PFSK-1 (cell line): ENCODE measurements around the gene RMND5A.

ENCODE experiments used
- FOXP2 ChIP-seq: optimal IDR thresholded peaks from 2 replicates; pipeline ENCODE3; 2011; ENCODE audit warnings: borderline replicate concordance, control low read depth, inconsistent platforms; ENCODE audit not compliant: insufficient read depth; ENCODE audit errors: extremely low read length, extremely low read depth
- POLR2AphosphoS5 ChIP-seq: IDR thresholded peaks from 2 replicates; pipeline ENCODE4 v1.6.1; 2012; ENCODE audit warnings: low read depth, mild to moderate bottlenecking, control low read depth, low read length, moderate library complexity
- REST ChIP-seq, 2 experiments: IDR thresholded peaks; 2 replicates each; pipeline versions ENCODE4 v1.6.1 to v1.8.0; 2011 to 2012; ENCODE audit warnings: low read depth in 2 of 2, low read length in 2 of 2, control low read depth in 1 of 2, inconsistent platforms in 1 of 2, mild to moderate bottlenecking in 1 of 2, moderate library complexity in 1 of 2; ENCODE audit not compliant: insufficient read depth in 1 of 2
- SIN3A ChIP-seq: IDR thresholded peaks from 2 replicates; pipeline ENCODE4 v1.6.1; 2012; ENCODE audit warnings: mild to moderate bottlenecking, low read length, moderate library complexity, borderline replicate concordance; ENCODE audit not compliant: insufficient read depth
- TAF1 ChIP-seq: IDR thresholded peaks from 2 replicates; pipeline ENCODE4 v1.6.1; 2012; ENCODE audit warnings: low read length, control low read depth, borderline replicate concordance; ENCODE audit not compliant: insufficient read depth

Gene RMND5A

GRCh38 chr2:86706935-86707334, 13.2 kb upstream of the RMND5A start:
- TF ChIP-seq REST (IDR thresholded peaks at IDR 0.05; ENCODE audit: insufficient read depth in 1 of 2, low read depth in 2 of 2, low read length in 2 of 2), result no peak

GRCh38 chr2:86744152-86744551, 24.1 kb downstream of the RMND5A start:
- TF ChIP-seq SIN3A (no peak), FOXP2 (no peak), POLR2AphosphoS5 (no peak), REST (IDR thresholded peaks at IDR 0.05; ENCODE audit: insufficient read depth in 1 of 2, low read depth in 2 of 2, low read length in 2 of 2) (no peak), TAF1 (no peak)

- TF ChIP-seq REST (IDR thresholded peaks at IDR 0.05; ENCODE audit: insufficient read depth in 1 of 2, low read depth in 2 of 2, low read length in 2 of 2) (no peak), SIN3A (no peak), FOXP2 (no peak)
These were observed 26.8 kb downstream of the RMND5A start for GRCh38 chr2:86746939-86747338.

GRCh38 chr2:86747711-86748639, 27.9 kb downstream of the RMND5A start:
- TF ChIP-seq REST (IDR thresholded peaks at IDR 0.05; ENCODE audit: insufficient read depth in 1 of 2, low read depth in 2 of 2, low read length in 2 of 2), result no peak
- no peak for TF ChIP-seq SIN3A
- TF ChIP-seq FOXP2, result no peak

GRCh38 chr2:86750240-86750839, 30.2 kb downstream of the RMND5A start:
- no peak for TF ChIP-seq TAF1
- no peak for TF ChIP-seq REST (IDR thresholded peaks at IDR 0.05; ENCODE audit: insufficient read depth in 1 of 2, low read depth in 2 of 2, low read length in 2 of 2)
- no peak for TF ChIP-seq POLR2AphosphoS5
- TF ChIP-seq SIN3A, result no peak
- TF ChIP-seq FOXP2, result no peak
